NCI-H1694 treated with DMSO at 0.1 percent for 48 hours (cell line): Measurements from ENCODE around the gene MSMO1.
"Not testable (repeated sequence)": the region's sequence is repeated elsewhere in the genome, so short reads cannot be mapped to it uniquely, and the experiment has no call there.

Experiments used
- DNase-seq: peaks from one replicate; lab custom pipeline; 2025; lab: John Stamatoyannopoulos, UW

MSMO1 gene

DNA sequence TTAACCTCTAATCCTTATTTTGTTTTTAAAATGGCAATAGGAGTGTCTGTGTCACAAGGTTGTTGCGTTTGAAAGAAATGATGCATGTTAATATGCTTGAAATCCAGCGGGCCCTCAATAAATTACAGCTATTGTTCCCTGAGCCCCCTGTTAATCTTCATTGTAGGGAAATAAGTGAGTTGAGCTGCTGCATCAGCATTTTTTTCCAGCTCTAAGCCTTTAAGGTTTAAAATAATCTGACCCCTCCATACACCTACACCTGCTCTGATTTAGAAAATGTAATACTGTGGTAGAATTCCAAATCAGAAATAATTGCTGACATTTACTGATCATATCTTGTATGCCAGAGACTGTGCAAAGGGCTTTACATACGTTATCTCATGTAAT is 2.6 kb upstream of the MSMO1 start:
- no peak for DNase-seq

DNA sequence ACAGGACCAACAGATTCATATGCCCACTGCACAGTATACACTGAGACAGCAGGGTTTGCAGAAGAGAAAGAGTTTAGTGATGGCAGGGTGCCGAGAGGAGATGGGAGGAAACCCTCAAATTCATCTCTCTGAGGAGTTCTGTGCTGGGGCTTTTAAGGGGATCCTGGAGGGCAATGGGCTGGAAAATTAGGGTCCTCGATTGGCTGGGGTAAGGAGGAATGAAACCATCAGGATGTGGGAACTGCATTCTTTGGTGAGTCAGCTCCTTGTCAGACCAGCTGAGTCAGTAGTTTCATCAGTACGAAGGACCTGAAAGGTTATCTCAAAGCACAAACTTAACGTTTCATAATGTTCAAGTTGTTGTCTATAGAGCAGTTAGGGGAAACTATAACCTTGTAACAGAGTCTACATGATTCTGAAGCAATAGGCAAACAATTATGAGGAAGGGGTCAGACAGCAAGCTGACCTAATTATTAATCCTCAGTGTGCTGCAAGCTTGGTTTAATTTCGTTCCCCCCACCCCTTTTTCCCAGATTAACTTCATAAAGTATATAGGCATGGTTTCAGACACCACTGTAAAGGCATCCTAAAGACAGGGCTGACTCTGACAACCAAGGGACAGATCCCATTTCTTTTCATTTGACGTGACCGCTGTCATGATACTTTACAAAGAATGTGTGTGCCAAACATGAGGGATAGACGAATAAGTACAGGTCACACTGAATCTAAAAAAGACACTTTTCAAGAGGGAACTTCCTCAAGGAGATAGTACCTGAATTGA is 1.5 kb upstream of the MSMO1 start:
- DNase-seq, result no peak

DNA sequence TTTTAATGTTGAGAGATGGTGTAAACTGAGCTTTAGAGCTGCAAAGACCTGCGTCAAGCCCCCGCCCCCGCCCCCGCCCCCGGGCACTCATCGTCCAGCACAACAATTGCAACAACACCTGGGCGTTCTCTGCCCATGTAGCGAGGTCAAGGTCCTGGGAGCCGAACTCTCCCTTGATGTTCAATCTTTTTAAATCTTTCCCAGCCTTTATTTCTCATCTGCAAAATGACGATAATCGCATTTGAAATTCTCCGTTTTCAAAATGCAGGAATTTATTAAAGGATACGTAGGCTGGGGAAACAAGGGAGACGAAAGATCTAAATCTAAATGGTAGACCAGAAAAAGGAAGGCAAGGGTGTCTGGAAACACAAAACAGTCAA is 648 bp upstream of the MSMO1 start:
- no peak for DNase-seq

DNA sequence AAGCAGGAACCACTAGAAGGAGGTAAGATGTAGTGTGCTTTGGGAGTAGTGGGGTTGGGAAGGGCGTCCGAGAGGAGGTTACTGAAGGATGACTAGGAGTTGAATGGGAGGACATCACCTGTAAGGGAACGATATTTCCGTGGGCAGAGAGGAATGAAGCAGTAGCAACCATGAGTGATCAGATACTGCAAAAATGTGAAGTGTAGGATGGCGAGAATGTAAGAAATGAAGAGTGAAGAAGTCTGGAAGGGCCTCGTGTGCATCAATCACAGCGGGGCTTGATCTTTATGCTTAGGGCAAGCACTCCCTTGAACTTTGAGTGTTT is 594 bp downstream of the MSMO1 start:
- no peak for DNase-seq

DNA sequence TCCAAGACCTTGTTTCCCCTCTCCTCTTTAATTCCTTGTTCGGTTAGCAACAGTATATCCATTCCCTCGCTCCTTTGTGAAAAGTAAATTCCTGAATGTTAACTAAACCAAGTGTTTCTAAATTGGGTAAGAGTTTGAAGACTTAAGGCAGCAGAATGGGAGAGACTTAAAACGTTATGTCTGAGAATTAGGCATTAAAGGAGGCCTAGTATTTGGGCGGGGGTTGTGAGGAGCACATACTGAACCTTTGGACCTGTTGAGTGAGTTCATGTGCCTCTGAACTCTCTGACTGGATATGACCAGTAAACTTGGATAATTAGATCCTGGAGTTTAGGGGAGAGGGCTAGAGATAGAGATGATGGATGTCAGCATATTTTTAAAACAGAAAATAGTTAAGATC is 1.2 kb downstream of the MSMO1 start:
- no peak for DNase-seq

DNA sequence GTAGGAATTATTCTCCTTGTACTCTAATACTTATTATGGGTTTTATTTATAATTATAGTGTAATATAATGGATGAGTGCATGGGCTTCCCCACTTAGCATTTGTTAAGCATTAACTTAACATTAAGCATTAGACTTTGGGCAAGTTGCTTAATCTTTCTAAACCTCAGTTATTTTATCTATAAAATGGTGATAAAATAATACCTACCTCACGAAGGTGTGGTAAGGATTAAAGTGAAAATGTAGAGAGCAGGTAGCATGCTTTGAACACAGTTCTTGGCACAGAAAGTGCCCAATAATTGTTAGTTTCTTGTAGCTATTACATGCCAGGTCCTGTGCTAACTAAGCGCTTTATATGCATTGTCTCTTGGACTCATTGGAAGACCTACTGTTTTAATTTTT is 2.6 kb downstream of the MSMO1 start:
- no peak for DNase-seq

DNA sequence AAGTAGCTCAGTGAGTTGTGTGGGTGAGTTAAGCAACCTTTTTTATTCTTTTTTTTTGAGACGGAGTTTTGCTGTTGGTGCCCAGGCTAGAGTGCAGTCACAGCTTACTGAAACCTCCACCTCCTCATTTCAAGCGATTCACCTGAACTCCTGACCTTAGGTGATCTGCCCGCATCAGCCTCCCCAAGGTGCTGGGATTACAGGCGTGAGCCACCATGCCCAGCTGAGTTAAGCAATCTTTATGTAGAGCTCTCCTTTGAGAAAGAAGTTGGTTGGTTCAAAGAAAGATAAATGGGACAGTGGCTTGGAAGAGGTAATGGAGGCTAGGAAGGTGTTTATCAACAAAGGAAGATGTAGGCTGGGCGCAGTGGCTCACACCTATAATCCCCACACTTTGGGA is 3.2 kb downstream of the MSMO1 start:
- no peak for DNase-seq

DNA sequence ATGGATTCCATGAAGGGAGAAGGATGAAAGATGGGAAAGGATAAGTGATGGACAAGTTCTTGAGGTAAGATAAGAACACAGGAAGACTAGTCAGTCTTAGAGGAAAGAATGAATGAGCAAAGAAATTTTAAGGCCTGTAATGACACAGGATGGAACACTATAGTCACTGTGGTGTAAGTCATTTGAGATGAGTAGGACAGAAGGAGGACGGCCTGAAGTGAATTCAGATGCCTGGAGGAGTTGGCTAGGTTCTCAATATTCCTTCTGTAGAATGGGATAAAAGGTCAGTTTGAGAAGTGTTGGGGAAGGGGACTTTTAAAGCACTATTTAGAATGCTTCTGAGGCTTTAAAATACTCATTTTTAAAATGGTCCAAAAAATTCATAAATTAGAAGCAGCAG is 3.9 kb downstream of the MSMO1 start:
- no peak for DNase-seq

DNA sequence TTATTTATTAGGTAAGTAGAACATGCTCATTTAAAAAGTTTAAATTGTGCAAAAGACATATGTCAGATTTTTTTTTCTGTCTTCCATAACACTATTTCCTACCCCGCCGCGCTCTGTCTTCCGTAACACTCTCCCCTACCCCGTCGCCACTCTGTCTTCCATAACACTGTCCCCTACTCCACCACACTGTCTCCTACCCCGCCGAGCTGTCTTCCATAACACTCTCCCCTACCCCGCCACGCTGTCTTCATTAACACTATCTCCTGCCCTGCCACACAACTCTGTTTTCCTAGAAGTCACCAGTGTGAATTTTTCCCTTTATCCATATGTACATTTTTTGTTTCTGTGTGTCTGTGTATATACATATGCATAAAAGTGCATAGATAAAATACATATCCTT is 4.4 kb downstream of the MSMO1 start:
- no peak for DNase-seq

DNA sequence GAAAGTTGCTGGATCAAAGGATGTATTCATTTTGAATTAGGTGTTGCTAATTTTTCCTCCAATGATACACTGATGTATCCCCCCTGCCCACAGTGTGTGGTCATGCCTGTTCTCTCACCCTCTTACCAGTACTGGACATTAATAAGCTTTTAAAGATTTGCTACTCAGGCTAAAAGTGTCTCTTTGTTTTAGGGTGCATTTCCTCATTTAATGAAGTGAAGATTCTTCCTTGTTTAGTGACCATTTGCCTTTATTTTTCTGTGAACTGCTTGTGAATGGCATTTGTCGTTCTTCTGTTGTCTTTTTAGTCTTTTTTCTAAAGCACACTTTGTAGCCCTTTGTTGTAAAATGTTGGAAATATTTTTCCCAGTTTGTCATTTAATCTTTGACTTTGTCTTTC is 5.0 kb downstream of the MSMO1 start:
- DNase-seq, result no peak

DNA sequence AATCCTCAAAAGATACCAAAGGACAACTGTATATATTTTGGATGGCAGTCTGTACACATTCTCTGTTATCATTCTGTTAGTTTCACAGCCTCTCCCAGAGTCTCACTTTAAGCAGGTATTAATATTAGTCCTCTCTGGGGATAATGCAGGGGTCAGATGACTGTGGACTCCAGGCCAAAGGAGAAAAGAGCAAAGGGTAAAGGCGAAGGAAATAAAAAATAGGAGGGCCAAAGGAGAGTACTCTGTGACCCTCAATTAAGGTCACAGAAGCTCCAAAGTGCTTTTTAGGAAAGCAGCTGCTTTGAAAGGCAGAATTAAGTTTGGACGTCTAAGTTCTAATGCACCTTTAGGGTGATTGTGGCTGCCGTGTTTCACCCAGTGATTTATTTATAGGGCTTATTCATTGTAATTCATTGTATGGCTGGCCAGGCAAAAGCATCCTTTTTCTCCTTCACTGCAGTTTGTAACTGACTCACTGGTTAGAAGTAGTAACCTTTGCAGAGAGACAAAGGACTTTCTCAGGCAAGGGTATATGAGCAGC is 7.8 kb downstream of the MSMO1 start:
- no peak for DNase-seq

DNA sequence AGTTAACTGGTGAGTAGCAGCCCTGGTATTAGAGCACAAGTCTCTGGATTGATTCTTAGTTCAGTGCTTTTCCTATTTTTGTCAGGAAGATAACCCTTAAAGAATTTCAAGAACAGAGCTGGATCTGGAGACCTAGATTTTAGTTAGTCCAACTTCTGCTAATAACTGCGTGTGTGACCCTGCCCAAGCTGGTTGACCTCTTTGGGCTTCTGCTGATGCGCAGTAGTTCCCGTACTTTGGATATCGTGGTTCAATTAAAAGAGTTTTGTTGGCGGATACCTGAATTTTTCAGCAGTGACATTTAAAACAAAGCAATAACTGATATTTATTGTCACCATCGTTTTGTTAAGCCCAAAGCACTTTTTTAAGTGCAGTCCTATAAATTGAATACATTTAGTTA is 9.3 kb downstream of the MSMO1 start:
- no peak for DNase-seq

DNA sequence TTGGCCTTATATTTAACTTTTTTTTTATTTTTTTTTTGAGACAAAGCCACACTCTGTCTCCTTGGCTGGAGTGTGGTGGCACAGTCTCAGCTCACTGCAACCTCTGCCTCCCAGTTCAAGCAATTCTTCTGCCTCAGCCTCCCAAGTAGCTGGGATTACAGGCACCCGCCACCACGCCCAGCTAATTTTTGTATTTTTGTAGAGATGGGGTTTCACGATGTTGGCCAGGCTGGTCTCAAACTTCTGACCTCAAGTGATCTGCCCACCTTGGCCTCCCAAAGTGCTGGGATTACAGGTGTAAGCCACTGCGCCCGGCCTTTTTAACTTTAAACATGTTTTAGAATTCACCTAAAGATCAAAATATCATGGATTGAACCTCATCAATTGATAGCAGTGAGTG is 14.9 kb downstream of the MSMO1 start:
- DNase-seq, result not testable (repeated sequence)

DNA sequence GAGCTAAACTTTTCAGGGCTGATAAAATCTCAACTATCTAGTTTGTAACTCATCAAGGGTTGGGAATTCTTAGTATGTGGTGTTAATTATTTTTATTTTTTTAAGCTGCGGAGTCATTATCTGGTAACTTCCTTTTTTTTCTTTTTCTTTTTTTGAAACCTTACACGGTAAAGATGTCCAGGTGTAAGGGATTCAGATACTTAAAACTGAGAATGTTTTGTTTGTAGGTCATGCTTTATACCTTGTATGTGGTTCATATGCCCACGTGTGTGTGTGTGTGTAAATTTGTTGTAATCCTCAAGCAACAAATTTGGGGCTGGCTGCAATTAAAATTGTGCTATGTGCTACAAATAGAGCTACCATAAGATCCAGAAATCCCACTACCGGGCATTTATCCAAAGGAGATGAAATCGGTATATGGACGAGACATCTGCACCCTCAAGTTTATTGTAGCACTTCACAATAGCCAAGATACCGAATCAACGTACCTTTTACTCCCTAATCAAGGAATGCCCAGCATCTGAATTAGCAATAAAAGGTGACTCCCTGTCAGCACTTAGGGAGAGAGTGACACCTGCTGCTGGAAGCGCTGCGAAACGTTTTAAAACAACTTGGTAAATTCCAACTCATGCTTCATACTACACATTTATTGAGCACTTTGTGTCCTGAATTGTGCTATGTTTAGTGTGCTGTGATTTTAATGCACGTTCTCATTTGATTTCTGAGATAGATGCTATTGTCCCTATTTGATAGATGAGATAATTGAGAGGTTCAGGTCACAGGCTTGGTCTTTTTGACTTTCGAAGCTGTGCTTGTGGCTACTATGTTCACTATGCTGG is 16.1 kb downstream of the MSMO1 start:
- no peak for DNase-seq

DNA sequence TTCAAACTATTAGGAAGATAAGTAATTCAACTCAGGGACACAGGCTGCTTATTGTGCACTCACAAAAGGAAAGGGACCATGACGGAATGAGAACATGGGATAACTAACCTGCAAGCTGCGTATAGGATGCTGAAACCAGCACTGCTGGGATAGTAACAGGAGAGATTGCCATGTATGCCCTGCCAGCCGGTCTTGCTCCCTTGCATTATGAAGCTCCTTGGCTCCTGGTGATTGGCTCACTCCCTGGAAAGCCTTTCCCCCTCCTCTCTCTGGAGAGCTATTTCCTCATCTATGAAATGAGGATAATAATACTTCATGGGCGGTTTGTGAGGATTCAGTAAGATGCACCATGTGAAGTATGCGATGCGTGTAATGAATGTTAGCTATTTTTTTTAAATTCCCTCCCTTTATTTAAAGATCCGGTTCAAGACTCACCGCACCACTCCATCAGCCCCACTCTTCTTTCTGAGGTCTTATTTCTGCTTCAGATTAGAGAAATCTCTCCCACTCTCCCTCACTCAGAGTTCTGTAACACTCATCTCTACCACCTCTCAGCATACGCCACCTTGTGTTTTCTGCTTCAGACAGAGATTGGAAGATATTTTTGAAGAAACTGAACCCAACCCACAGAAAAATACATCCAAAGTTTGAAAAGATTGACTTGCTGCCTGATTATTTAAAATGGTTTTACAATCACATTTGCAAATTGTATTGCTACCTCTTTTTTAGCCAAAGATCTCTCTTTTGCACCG is 18.4 kb downstream of the MSMO1 start:
- DNase-seq, result no peak

DNA sequence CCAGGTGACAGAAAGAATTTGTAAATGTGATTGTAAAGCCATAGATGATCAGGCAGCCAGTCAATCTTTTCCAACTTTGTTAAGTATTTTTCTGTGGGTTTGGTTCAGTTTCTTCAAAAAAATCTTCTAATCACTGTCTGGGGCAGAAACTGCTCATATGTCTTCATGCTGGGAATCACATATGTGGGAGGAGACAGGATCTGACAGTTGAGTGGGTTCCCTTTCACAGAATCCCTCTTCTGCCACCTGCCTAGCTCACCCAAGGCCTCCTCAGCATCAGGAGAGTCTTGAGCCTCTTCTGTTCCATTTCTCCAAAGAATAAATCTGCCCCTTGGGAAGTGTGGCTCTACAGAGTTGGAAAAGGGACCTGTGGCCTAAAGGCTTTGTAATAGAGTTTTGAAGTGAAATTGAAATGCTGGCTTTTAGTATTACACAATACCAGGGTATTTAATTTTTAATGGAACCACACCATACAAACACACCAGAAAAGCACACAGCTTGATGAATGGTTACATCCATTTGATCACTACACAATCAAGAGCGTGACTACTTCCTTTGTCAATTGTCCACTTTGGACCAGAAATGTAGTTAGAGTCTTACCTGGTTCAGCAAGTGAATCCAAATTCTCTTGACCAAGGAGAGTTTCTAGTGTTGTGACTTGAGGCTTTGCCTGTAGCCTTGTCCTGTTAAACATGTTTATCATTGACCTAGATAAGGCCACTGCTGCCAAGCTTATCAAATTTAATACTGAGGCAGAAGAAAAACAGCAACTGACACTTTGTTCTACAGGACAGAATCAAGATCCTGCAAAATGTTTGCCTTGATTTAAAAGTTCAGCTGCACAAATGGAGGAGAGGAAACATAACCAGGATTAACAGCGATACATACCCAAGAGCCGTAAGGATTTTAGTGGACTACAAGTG is 20.4 kb downstream of the MSMO1 start:
- DNase-seq, result no peak

DNA sequence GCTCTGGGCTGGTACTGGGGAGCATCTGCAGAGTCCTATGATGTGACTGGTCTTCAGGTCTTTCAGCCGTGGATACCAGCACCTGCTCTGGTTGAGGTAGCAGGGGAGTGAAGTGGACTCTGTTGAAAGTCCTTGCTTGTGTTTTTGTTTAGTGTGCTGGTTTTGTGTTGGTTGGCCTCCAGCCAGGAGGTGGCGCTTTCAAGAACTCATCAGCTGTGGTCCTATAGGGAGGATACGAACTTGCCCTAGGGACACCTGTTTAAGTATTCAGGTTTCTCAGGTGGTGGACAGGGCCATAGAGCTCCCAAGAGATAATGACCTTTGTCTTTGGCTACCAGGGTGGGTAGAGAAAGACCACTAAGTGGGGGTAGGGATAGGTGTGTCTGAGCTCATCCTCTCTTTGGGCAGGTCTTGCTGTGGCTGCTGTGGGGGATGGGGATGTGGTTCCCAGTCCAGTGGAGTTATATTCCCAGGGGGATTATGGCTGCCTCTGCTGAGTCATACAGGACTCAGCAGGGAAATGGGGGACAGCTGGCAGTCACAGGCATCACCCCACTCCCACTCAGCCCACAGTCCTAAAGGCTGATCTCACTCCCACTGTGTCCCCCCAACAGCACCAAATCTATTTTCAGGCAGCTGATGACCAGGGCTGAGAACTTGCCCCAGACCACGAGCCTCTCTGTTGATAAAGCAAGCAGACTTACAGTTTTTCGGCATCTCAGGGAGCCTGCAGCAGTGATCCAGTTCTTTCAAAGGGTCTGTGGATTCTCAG is 24.1 kb downstream of the MSMO1 start:
- DNase-seq, result no peak

DNA sequence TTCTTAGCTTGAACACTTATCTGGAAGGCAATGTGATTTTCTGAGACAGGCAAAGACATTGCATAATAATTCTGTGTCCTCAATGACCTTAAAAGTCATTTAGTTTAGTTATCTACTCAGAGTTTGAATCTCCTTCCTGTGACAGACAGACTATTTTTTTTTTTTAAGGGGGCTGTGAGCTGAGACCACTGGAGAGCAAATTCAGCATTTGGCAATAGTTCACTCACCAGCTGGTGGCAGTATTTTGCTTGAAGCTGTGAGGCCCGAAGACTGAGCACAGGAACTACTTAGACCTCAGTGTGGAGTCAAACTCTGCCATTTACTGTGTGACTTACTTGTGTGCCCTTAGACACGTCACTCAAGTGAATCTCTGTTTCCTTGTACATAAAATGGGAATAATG is 28.4 kb downstream of the MSMO1 start:
- peak; percentile 80 for DNase-seq

DNA sequence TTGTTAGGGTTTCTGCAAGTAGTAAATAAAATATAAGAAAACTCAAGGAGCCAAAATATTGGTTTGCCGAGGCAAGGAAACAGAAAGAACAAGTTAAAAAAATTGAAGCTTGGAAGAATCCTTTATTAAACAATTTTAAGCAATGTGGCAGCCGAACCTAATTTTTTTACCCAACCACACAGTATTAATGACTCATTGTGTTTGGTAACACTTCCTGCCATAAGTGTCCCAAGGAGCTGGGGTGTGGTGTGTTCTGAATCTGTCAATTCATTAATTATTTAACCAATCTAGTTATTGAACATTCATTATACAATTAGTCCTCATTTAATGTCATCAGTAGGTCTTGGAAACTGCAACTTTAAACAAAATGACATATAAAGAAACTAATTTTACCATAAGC is 32.0 kb downstream of the MSMO1 start:
- no peak for DNase-seq

DNA sequence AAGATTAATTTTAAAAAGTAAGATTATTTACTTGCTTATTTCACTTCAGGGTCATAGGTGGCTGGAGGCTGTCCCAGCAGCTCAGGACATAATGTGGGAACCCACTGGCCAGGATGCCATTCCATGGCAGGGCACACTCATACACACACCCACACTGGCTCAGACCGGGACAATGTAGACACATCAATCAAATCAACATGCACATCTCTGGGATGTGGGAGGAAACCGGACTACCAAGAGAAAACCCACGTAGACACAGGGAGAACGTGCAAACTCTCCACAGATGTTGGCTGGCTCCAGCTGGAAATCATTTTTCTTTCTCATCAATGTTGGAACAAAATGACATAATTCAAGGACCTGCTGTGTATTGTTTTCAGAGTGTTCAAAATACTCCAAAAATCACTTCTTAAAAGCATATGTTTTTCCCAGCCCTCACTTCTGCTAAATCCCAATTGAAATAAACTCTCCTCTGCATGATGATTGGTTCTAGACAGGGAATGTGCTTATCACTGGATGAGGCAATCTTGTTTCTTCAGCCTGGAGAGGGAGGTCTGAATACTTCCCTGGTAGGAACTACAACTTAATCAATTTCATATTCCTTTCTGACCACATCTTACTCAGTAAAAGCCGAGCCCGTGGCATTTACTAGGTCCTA is 32.7 kb downstream of the MSMO1 start:
- DNase-seq, result no peak
